Nephron progenitor cell (in vitro differentiated cells): Measurements from ENCODE around the gene BTNL9.
"Not testable (repeated sequence)": the region's sequence is repeated elsewhere in the genome, so short reads cannot be mapped to it uniquely, and the experiment has no call there.

Experiments
- DNase-seq: peaks from one replicate; pipeline ENCODE4 v3.0.0; 2021
- H3K27ac Mint-ChIP-seq: 2 replicates; pipeline ENCODE4 v1.8.0; 2021; ENCODE audit warnings: mild to moderate bottlenecking, moderate library complexity, mixed read lengths
- H3K27me3 Mint-ChIP-seq: 2 replicates; pipeline ENCODE4 v1.8.0; 2021; ENCODE audit warnings: mild to moderate bottlenecking, low read depth, mixed read lengths; ENCODE audit not compliant: poor library complexity
- H3K36me3 Mint-ChIP-seq: 2 replicates; pipeline ENCODE4 v1.8.0; 2021; ENCODE audit warnings: low read depth, mixed read lengths
- H3K4me1 Mint-ChIP-seq: 2 replicates; pipeline ENCODE4 v1.8.0; 2021; ENCODE audit warnings: mixed read lengths
- H3K4me3 Mint-ChIP-seq: 2 replicates; pipeline ENCODE4 v1.8.0; 2021; ENCODE audit warnings: mild to moderate bottlenecking, moderate library complexity, mixed read lengths
- H3K9me3 Mint-ChIP-seq: 2 replicates; pipeline ENCODE4 v1.8.0; 2021; ENCODE audit warnings: mild to moderate bottlenecking, moderate library complexity, mixed read lengths
- TF ChIP-seq, protein P1 (sequence below): fragments of 200-600 bp; sonication (generic); IDR thresholded peaks from 2 replicates; pipeline ENCODE4 v1.5.0; 2021; ENCODE audit warnings: antibody characterized with exemption

Gene BTNL9

DNA sequence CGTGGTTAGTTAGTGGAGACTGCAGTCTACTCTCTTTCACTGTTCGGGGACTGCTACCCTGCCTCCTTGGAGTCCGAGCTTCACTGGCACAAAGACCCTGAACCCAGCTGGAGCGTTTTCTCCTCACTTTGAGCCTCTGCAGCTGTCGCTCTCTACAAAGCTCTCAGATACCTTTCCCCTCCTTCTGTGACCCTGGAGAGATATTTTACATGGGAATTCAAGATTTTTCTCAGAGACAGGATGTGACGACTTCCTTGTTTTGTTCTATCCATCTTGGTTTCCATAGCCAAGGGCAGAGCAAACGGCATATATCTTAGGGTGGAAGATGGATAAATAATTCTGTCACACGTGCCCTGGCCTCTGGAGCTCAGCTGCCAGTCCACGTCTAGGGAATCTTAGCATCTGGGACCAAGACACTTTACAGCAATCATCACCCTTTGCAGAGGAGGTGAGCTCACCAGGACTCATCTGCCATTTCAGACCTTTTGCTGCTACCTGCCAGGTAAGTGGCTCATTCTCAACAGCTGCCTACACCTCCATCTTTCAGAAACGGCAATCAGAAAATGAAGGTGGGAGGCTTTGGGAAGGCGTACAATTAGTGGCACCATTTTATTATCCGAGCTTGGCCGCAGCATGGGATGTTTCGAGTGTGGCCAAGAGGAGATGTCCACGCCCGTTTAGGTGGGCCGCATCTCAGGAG is at the start of gene BTNL9:
Gene BTNL9 (plus strand): TSS at position 336 of the 700 bp plus-strand sequence. CDS start 5,224 bp downstream, outside the sequence.
- H3K27ac Mint-ChIP-seq = no peak within 1 kb of the TSS
- peaks cover 4% of the 10 kb centered on the region for H3K4me1 Mint-ChIP-seq
- no peak within 1 kb of the TSS for H3K4me3 Mint-ChIP-seq
- H3K9me3 Mint-ChIP-seq = peaks cover 2% of the 10 kb centered on the region
- TF ChIP-seq, protein P1, sequence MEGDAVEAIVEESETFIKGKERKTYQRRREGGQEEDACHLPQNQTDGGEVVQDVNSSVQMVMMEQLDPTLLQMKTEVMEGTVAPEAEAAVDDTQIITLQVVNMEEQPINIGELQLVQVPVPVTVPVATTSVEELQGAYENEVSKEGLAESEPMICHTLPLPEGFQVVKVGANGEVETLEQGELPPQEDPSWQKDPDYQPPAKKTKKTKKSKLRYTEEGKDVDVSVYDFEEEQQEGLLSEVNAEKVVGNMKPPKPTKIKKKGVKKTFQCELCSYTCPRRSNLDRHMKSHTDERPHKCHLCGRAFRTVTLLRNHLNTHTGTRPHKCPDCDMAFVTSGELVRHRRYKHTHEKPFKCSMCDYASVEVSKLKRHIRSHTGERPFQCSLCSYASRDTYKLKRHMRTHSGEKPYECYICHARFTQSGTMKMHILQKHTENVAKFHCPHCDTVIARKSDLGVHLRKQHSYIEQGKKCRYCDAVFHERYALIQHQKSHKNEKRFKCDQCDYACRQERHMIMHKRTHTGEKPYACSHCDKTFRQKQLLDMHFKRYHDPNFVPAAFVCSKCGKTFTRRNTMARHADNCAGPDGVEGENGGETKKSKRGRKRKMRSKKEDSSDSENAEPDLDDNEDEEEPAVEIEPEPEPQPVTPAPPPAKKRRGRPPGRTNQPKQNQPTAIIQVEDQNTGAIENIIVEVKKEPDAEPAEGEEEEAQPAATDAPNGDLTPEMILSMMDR = no peak
- no peak for DNase-seq
- H3K27me3 Mint-ChIP-seq = peaks cover 42% of the 10 kb centered on the region
- no peaks in the 10 kb centered on the region for H3K36me3 Mint-ChIP-seq

DNA sequence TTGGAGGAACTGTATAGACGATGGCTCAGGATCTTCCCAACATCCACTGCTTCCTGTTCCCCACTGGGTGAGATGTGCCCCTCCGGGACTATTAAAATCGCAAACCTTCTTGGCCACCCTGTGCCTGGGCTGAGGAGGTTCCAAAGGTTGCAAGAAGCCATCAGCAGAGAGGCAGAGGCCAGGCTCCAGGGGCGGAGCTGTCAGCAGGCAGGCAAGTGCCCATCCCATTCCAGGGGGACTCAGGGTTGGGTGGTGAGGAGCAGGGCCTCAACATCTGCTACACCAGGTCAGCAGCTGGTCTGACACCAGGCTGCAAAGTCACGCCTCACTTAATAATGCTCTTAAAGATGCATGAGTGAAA is 49.2 kb upstream of the BTNL9 start:
- Mint-ChIP-seq H3K4me3 (no peak overlapping the region), H3K36me3 (no peaks in the 10 kb centered on the region), H3K27ac (no peak overlapping the region), H3K4me1 (no peaks in the 10 kb centered on the region), H3K27me3 (no peaks in the 10 kb centered on the region), H3K9me3 (peaks cover 12% of the 10 kb centered on the region)
- DNase-seq = no peak
- TF ChIP-seq, protein P1 = no peak

DNA sequence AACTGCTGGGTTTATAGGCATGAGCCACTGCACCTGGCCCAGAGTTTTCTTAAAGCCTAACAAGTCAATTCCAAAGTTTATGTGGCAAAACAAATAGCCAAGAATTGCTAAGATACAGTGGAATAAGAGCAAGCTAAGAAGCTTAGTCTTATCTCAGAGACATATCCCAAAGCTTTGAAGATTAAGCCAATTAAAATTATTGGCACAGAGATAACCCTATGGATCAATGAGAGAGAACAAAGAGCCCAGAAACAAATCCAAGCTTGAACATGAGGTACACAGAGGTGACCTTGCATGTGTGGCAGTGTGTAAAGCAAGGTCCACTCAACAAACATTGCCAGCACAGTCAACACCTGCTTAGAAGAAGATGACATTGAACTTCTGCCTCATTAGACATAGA is 38.1 kb upstream of the BTNL9 start:
- Mint-ChIP-seq H3K27ac (no peak overlapping the region), H3K9me3 (peaks cover 4% of the 10 kb centered on the region), H3K27me3 (peaks cover 22% of the 10 kb centered on the region), H3K4me3 (no peak overlapping the region), H3K4me1 (no peaks in the 10 kb centered on the region), H3K36me3 (no peaks in the 10 kb centered on the region)
- TF ChIP-seq, protein P1 = no peak
- DNase-seq = no peak

DNA sequence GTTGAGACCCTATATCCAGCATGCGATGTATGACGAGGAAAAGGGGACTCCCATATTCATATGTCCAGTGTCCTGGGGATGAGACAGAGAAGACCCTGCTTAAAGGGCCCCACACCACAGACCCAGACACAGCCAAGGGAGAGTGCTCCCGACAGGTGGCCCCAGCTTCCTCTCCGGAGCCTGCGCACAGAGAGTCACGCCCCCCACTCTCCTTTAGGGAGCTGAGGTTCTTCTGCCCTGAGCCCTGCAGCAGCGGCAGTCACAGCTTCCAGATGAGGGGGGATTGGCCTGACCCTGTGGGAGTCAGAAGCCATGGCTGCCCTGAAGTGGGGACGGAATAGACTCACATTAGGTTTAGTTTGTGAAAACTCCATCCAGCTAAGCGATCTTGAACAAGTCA is 34.3 kb upstream of the BTNL9 start:
- no peaks in the 10 kb centered on the region for H3K36me3 Mint-ChIP-seq
- H3K4me1 Mint-ChIP-seq = no peaks in the 10 kb centered on the region
- no peak for DNase-seq
- TF ChIP-seq, protein P1 = no peak
- H3K27me3 Mint-ChIP-seq = peaks cover 18% of the 10 kb centered on the region
- no peak overlapping the region for H3K27ac Mint-ChIP-seq
- H3K9me3 Mint-ChIP-seq = peaks cover 4% of the 10 kb centered on the region
- no peak overlapping the region for H3K4me3 Mint-ChIP-seq

DNA sequence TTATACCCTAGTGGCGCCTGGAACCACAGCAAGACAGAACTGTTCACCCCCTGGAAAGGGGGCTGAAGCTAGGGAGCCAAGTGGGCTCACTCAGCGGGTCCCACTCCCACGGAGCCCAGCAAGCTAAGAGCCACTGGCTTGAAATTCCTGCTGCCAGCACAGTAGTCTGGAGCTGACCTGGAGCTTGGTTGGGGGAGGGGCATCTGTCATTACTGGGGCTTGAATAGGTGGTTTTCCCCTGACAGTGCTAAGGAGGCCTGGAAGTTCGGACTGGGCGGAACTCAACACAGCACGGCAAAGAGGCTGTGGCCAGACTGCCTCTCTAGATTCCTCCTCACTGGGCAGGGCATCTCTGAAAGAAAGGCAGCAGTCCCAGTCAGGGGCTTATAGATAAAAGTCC is 31.9 kb upstream of the BTNL9 start:
- H3K27me3 Mint-ChIP-seq = peaks cover 18% of the 10 kb centered on the region
- H3K27ac Mint-ChIP-seq = no peak overlapping the region
- no peak overlapping the region for H3K4me3 Mint-ChIP-seq
- no peaks in the 10 kb centered on the region for H3K4me1 Mint-ChIP-seq
- H3K36me3 Mint-ChIP-seq = no peaks in the 10 kb centered on the region
- no peak for DNase-seq
- TF ChIP-seq, protein P1 = no peak
- H3K9me3 Mint-ChIP-seq = peaks cover 8% of the 10 kb centered on the region

DNA sequence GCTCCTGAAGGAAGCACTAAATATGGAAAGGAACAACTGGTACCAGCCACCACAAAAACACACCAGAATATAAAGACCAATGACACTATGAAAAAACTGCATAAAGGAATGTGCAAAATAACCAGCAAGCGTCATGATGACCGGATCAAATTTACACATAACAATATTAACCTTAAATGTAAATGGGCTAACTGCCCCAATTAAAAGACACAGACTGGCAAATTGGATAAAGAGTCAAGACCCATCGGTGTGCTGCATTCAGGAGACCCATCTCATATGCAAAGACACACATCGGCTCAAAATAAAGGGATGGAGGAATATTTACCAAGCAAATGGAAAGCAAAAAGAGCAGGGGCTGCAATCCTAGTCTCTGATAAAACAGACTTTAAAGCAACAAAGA is 30.0 kb upstream of the BTNL9 start:
- H3K4me3 Mint-ChIP-seq, H3K4me1 Mint-ChIP-seq, DNase-seq, H3K27ac Mint-ChIP-seq, H3K36me3 Mint-ChIP-seq: not testable (repeated sequence)
- H3K9me3 Mint-ChIP-seq = peaks cover 13% of the 10 kb centered on the region
- peaks cover 12% of the 10 kb centered on the region for H3K27me3 Mint-ChIP-seq

DNA sequence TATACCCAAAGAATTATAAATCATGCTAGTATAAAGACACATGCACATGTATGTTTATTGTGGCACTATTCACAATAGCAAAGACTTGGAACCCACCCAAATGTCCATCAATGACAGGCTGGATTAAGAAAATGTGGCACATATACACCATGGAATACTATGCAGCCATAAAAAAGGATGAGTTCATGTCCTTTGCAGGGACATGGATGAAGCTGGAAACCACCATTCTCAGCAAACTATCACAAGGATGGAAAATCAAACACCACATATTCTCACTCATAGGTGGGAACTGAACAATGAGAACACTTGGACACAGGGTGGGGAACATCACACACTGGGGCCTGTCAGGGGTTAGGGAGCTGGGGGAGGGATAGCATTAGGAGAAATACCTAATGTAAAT is 25.4 kb upstream of the BTNL9 start:
- not testable (repeated sequence) for H3K9me3 Mint-ChIP-seq, H3K27ac Mint-ChIP-seq, H3K36me3 Mint-ChIP-seq, H3K4me3 Mint-ChIP-seq, DNase-seq, H3K4me1 Mint-ChIP-seq
- peaks cover 18% of the 10 kb centered on the region for H3K27me3 Mint-ChIP-seq

DNA sequence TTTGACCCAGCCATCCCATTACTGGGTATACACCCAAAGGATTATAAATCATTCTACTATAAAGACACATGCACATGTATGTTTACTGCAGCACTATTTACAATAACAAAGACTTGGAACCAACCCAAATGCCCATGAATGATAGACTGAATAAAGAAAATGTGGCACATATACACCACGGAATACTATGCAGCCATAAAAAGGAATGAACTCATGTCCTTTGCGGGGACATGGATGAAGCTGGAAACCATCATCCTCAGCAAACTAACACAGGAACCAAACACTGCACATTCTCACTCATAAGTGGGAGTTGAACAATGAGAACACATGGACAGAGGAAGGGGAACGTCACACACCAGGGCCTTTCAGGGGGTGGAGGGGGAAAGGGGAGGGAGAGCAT is 22.6 kb upstream of the BTNL9 start:
- H3K9me3 Mint-ChIP-seq = peaks cover 31% of the 10 kb centered on the region
- not testable (repeated sequence) for H3K4me3 Mint-ChIP-seq, DNase-seq, H3K4me1 Mint-ChIP-seq, H3K27ac Mint-ChIP-seq, H3K36me3 Mint-ChIP-seq
- H3K27me3 Mint-ChIP-seq = peaks cover 18% of the 10 kb centered on the region
